ENCODE results near the gene SORT1. TPM values are rescaled to one million over a fixed set of nuclear protein-coding genes. Genes with fewer than 3 reads are reported as not detected.
"Not testable (repeated sequence)": the region's sequence is repeated elsewhere in the genome, so short reads cannot be mapped to it uniquely, and the experiment has no call there.

The SORT1 gene
- total and polyA plus RNA-seq, 4 donors = 47.3 to 310 (median 96.9) TPM

DNA sequence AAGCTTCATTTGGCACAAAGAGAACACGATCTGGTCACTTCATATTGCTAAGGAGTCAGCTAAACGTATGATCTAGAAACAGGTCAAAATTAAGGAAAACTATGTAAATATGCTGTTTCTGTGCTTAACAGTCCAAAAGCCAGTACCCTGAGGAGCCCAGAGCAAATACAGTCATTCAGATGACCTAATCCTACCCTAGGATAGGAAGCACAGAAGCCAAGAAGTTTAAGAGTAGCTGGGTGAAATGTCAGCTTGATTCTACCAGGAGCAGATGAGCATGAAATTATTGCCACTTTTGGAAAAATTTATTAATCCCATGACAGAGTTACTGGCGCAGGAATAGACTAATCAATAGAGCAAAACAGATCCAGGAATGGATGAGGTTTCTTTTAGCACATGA, 18.3 kb downstream of the SORT1 start:
- peak overlapping the region; percentile 28 to 44 for H3K27ac ChIP-seq (ENCODE audit: low read depth in 1 of 2, low read length in 2 of 2)
- DNase-seq = no peak
- no peak for ATAC-seq (ENCODE audit: low FRiP score)
- no peaks in the 10 kb centered on the region for H3K27me3 ChIP-seq (ENCODE audit: control insufficient read depth in 1 of 2, insufficient read depth in 2 of 2, low read length in 1 of 2)
- no peaks in the 10 kb centered on the region for H3K9me3 ChIP-seq (ENCODE audit: control insufficient read depth, low read length)
- WGBS, 2 donors = 34 to 36% methylated on average over 3 of the region's 3 CpGs
- H3K4me1 ChIP-seq (ENCODE audit: control insufficient read depth in 1 of 2, insufficient read depth in 2 of 2, low read length in 2 of 2) = peaks cover 8 to 11% of the 10 kb centered on the region in 2 donors
- no peak overlapping the region for H3K4me3 ChIP-seq (ENCODE audit: low read length in 2 of 2)
- peaks cover 0 to 3% of the 10 kb centered on the region in 2 donors for H3K36me3 ChIP-seq (ENCODE audit: control insufficient read depth in 1 of 2, insufficient read depth in 2 of 2, low read length in 1 of 2)
- intact Hi-C loops (cut with DNase I) = no loop called here

DNA sequence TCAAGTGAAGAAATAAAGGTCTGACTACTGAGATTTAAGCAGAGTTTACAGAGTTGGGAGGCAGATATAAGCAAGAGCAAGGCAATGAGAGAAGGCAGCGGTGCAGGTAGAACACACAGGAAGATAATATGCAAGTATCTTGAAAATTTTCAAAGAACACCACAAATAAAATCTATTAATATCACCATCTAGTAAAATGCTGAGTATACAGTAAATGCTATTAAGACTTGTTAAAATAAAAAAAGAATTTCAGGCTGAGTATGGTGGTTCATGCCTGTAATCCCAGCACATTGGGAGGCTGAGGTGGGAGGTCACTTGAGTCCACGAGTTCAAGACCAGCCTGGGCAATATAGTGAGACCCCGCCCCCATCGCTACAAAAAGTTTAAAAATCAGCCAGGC, 20.0 kb downstream of the SORT1 start:
- ATAC-seq (ENCODE audit: low FRiP score) (no peak), DNase-seq (no peak)
- 93 to 98% methylated on average over 4 of the region's 4 CpGs for WGBS, 2 donors
- no peaks in the 10 kb centered on the region for H3K9me3 ChIP-seq (ENCODE audit: control insufficient read depth, low read length)
- intact Hi-C loops (cut with DNase I) = no loop called here
- H3K27ac ChIP-seq (ENCODE audit: low read depth in 1 of 2, low read length in 2 of 2) = no peak overlapping the region
- H3K27me3 ChIP-seq (ENCODE audit: control insufficient read depth in 1 of 2, insufficient read depth in 2 of 2, low read length in 1 of 2) = no peaks in the 10 kb centered on the region
- H3K4me3 ChIP-seq (ENCODE audit: low read length in 2 of 2) = no peak overlapping the region
- H3K36me3 ChIP-seq (ENCODE audit: control insufficient read depth in 1 of 2, insufficient read depth in 2 of 2, low read length in 1 of 2) = no peaks in the 10 kb centered on the region
- H3K4me1 ChIP-seq (ENCODE audit: control insufficient read depth in 1 of 2, insufficient read depth in 2 of 2, low read length in 2 of 2) = peaks cover 2 to 3% of the 10 kb centered on the region in 2 donors

DNA sequence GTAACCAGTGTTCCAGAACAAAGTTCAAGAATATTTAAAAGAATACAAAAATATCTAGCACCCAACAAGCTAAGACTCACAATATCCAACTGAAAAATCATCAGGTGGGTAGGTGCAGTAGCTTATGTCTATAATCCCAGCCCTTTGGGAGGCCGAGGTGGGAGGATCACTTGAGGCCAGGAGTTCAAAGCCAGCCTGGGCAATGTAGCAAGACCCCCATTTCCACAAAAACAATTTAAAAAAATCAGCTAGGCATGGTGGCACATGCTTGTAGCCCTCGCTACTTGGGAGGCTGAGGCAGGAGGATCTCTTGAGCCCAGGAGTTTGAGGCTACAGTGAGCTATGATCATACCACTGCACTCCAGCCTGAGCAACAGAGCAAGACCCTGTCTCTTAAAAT, 24.0 kb downstream of the SORT1 start:
- H3K4me3 ChIP-seq (ENCODE audit: low read length in 2 of 2); intact Hi-C loops (cut with DNase I); ATAC-seq (ENCODE audit: low FRiP score); H3K27me3 ChIP-seq (ENCODE audit: control insufficient read depth in 1 of 2, insufficient read depth in 2 of 2, low read length in 1 of 2); H3K4me1 ChIP-seq (ENCODE audit: control insufficient read depth in 1 of 2, insufficient read depth in 2 of 2, low read length in 2 of 2); H3K36me3 ChIP-seq (ENCODE audit: control insufficient read depth in 1 of 2, insufficient read depth in 2 of 2, low read length in 1 of 2); DNase-seq; H3K9me3 ChIP-seq (ENCODE audit: control insufficient read depth, low read length): not testable (repeated sequence)
- peak overlapping the region; percentile 48 to 51 for H3K27ac ChIP-seq (ENCODE audit: low read depth in 1 of 2, low read length in 2 of 2)
- WGBS, 2 donors = 95% methylated on average over 2 of the region's 2 CpGs

DNA sequence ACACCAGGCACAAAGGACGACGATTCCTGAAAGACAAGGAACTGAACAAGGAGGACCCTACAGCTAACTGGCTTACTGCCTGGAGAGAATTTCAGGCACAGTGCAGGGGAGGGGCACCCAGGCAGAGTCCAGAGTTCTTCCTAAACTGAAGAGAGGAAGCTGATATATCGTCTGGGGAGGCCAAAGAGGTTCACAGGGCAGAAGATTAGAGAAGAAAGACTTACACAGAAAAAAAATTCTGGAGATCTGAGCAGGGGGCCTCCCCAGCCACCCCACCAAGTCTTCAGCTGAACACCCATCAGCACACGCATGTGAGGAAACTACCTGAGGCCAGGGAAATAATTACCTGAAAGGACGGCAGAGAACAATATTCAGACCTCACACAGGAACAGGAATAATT, 24.6 kb downstream of the SORT1 start:
- DNase-seq (no peak), ATAC-seq (ENCODE audit: low FRiP score) (no peak)
- 26 to 35% methylated on average over 5 of the region's 5 CpGs for WGBS, 2 donors
- peak overlapping the region; percentile 51 to 84 for H3K27ac ChIP-seq (ENCODE audit: low read depth in 1 of 2, low read length in 2 of 2)
- intact Hi-C loops (cut with DNase I) = no loop called here
- H3K9me3 ChIP-seq (ENCODE audit: control insufficient read depth, low read length) = no peaks in the 10 kb centered on the region
- no peaks in the 10 kb centered on the region for H3K36me3 ChIP-seq (ENCODE audit: control insufficient read depth in 1 of 2, insufficient read depth in 2 of 2, low read length in 1 of 2)
- no peak overlapping the region for H3K4me3 ChIP-seq (ENCODE audit: low read length in 2 of 2)
- H3K27me3 ChIP-seq (ENCODE audit: control insufficient read depth in 1 of 2, insufficient read depth in 2 of 2, low read length in 1 of 2) = no peaks in the 10 kb centered on the region
- peaks cover 4 to 7% of the 10 kb centered on the region in 2 donors for H3K4me1 ChIP-seq (ENCODE audit: control insufficient read depth in 1 of 2, insufficient read depth in 2 of 2, low read length in 2 of 2)

DNA sequence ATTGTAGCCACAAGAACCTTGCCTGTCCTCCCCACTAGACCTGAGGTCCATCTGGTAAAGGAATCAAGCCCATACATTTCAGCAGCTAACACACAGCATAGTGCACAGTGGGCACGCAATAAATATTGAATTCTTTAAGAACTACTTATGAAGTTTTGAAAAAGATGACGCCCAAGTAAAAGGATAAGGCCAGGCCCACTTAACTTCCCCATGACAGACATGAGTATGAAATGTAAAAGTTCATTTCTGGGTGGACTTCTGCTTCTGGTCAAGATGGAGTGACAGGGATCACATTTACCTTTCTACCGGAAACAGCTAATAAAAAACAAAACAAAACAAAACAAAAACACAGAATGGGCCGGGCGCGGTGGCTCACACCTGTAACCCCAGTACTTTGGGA, 25.4 kb downstream of the SORT1 start:
- intact Hi-C loops (cut with DNase I) = no loop called here
- no peaks in the 10 kb centered on the region for H3K27me3 ChIP-seq (ENCODE audit: control insufficient read depth in 1 of 2, insufficient read depth in 2 of 2, low read length in 1 of 2)
- WGBS, 2 donors = 93 to 95% methylated on average over 6 of the region's 6 CpGs
- DNase-seq = no peak
- no peaks in the 10 kb centered on the region for H3K9me3 ChIP-seq (ENCODE audit: control insufficient read depth, low read length)
- peaks cover 4 to 7% of the 10 kb centered on the region in 2 donors for H3K4me1 ChIP-seq (ENCODE audit: control insufficient read depth in 1 of 2, insufficient read depth in 2 of 2, low read length in 2 of 2)
- H3K36me3 ChIP-seq (ENCODE audit: control insufficient read depth in 1 of 2, insufficient read depth in 2 of 2, low read length in 1 of 2) = no peaks in the 10 kb centered on the region
- H3K27ac ChIP-seq (ENCODE audit: low read depth in 1 of 2, low read length in 2 of 2) = peak overlapping the region; percentile 88 to 100
- ATAC-seq (ENCODE audit: low FRiP score) = no peak
- H3K4me3 ChIP-seq (ENCODE audit: low read length in 2 of 2) = no peak overlapping the region

DNA sequence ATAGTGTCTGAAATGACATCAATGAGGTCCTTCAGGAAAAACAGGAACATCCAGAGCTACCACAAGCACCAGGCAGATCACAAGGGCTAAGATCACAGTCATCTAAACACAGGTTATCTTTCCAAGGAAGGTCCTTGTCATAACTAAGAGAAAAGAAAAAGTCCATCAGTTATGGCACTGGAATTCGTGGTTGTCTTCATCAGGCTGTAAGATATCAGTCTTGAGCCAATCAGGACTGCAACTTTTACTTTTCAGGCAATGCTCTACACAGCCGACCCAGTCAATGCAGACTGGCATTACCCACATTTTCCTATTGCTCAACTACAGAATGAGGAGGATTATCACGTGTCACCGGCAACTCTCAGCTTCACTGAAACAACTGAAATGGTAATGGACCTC, 26.4 kb downstream of the SORT1 start:
- 1 to 3% methylated on average over 4 of the region's 4 CpGs for WGBS, 2 donors
- ATAC-seq (ENCODE audit: low FRiP score) = peak; percentile 82
- H3K27me3 ChIP-seq (ENCODE audit: control insufficient read depth in 1 of 2, insufficient read depth in 2 of 2, low read length in 1 of 2) = no peaks in the 10 kb centered on the region
- H3K4me3 ChIP-seq (ENCODE audit: low read length in 2 of 2) = peak overlapping the region in 1 of 2 donors; percentile 83
- peak overlapping the region; percentile 99 to 100 for H3K27ac ChIP-seq (ENCODE audit: low read depth in 1 of 2, low read length in 2 of 2)
- intact Hi-C loops (cut with DNase I) = no loop called here
- DNase-seq = no peak
- H3K4me1 ChIP-seq (ENCODE audit: control insufficient read depth in 1 of 2, insufficient read depth in 2 of 2, low read length in 2 of 2) = peaks cover 4 to 7% of the 10 kb centered on the region in 2 donors
- H3K9me3 ChIP-seq (ENCODE audit: control insufficient read depth, low read length) = no peaks in the 10 kb centered on the region
- H3K36me3 ChIP-seq (ENCODE audit: control insufficient read depth in 1 of 2, insufficient read depth in 2 of 2, low read length in 1 of 2) = peaks cover 0 to 2% of the 10 kb centered on the region in 2 donors

DNA sequence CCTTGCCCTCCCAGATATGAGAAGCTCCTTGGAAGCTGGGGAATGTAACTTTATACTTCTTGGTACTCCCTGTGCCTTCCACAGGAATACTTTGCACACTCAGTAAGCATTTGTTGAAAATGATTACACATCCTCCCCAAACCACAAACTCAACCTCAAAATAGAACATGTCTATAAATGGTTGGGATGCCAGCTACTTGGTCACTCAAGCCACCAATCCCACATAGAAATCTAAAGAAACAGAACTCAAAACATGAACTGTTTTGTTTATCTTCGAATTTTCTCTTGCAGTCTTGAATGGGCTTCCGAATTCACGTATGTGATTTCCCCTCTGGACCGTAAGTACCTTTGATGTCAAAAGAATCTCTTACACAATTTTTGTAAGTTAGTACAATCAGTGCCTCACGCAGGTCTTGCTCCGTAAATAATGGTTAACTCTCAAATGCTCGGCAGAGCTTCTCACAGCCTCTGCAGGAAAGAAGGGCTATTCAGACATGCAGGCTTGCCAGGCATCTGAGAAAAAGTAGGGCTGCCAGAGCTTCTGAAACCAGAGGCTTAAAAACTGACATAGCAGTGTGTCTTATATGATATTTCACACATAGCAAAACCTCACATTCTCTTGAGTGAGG, 26.9 kb downstream of the SORT1 start:
- ATAC-seq (ENCODE audit: low FRiP score) = peak; percentile 76
- Histone ChIP-seq H3K9me3 (ENCODE audit: control insufficient read depth, low read length) (no peaks in the 10 kb centered on the region), H3K36me3 (ENCODE audit: control insufficient read depth in 1 of 2, insufficient read depth in 2 of 2, low read length in 1 of 2) (peaks cover under 1 to 4% of the 10 kb centered on the region in 2 donors), H3K4me1 (ENCODE audit: control insufficient read depth in 1 of 2, insufficient read depth in 2 of 2, low read length in 2 of 2) (peaks cover 4 to 8% of the 10 kb centered on the region in 2 donors), H3K27ac (ENCODE audit: low read depth in 1 of 2, low read length in 2 of 2) (peak overlapping the region; percentile 99 to 100), H3K4me3 (ENCODE audit: low read length in 2 of 2) (peak overlapping the region in 1 of 2 donors; percentile 83), H3K27me3 (ENCODE audit: control insufficient read depth in 1 of 2, insufficient read depth in 2 of 2, low read length in 1 of 2) (no peaks in the 10 kb centered on the region)
- intact Hi-C loops (cut with DNase I) = loop anchor here in 1 of 2 donors (1.0 kb wide), 1 partner anchor 24 kb away; no protein-coding TSS in a partner anchor
- no peak for DNase-seq
- 2 to 3% methylated on average over 7 of the region's 7 CpGs for WGBS, 2 donors

DNA sequence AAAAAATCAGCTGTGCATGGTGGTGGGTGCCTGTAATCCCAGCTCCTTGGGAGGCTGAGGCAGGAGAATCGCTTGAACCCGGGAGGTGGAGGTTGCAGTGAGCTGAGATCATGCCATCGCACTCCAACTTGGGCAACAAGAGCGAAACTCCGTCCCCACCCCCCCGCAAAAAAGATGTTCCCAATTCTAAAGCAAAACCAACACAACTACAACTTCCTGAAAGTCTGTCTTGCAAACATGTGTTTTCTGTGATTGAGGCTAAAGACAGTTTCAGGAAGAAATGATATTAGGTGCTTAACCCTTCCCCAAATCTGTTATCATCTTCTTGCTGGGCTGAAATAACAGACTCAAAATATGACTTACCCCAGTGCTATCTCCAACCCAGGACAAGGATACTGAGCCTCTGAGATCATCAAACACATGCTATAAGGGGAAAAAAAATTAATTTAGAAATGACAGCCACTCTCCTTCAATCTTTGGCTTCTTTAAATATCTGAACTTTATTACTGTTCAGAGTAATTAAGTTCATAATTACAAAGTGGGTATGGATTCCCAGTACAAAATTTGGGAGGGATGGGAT, 28.5 kb downstream of the SORT1 start:
- 90 to 93% methylated on average over 6 of the region's 6 CpGs for WGBS, 2 donors
- Histone ChIP-seq H3K9me3 (ENCODE audit: control insufficient read depth, low read length) (no peaks in the 10 kb centered on the region), H3K27me3 (ENCODE audit: control insufficient read depth in 1 of 2, insufficient read depth in 2 of 2, low read length in 1 of 2) (no peaks in the 10 kb centered on the region), H3K36me3 (ENCODE audit: control insufficient read depth in 1 of 2, insufficient read depth in 2 of 2, low read length in 1 of 2) (peaks cover 3 to 7% of the 10 kb centered on the region in 2 donors), H3K4me1 (ENCODE audit: control insufficient read depth in 1 of 2, insufficient read depth in 2 of 2, low read length in 2 of 2) (peaks cover 4 to 8% of the 10 kb centered on the region in 2 donors), H3K4me3 (ENCODE audit: low read length in 2 of 2) (no peak overlapping the region), H3K27ac (ENCODE audit: low read depth in 1 of 2, low read length in 2 of 2) (peak overlapping the region; percentile 37 to 88)
- ATAC-seq (ENCODE audit: low FRiP score) = no peak
- intact Hi-C loops (cut with DNase I) = no loop called here
- peak in 1 of 2 donors; percentile 57 for DNase-seq

DNA sequence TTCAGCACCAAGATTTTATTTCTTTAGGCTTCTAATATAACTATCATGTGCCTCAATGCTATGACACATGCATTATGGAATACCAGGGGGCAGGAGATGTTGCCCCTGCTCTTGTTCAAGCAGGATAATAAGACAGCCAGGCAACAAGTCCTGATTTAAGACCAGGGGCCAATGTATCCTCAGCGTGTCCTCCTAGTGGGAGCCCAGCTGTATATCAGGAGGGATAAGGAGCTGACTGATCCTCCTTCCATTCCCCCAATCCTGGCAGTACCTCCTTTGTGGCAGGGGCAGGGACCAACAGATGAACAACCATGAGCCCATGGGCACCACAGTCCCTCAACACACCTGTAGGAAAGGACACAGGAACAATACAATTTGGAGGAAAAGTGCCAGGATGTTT, 29.3 kb downstream of the SORT1 start:
- Histone ChIP-seq H3K4me1 (ENCODE audit: control insufficient read depth in 1 of 2, insufficient read depth in 2 of 2, low read length in 2 of 2) (peaks cover 4 to 8% of the 10 kb centered on the region in 2 donors), H3K27ac (ENCODE audit: low read depth in 1 of 2, low read length in 2 of 2) (peak overlapping the region; percentile 29 to 37), H3K9me3 (ENCODE audit: control insufficient read depth, low read length) (no peaks in the 10 kb centered on the region), H3K4me3 (ENCODE audit: low read length in 2 of 2) (no peak overlapping the region), H3K36me3 (ENCODE audit: control insufficient read depth in 1 of 2, insufficient read depth in 2 of 2, low read length in 1 of 2) (peaks cover 3 to 7% of the 10 kb centered on the region in 2 donors), H3K27me3 (ENCODE audit: control insufficient read depth in 1 of 2, insufficient read depth in 2 of 2, low read length in 1 of 2) (no peaks in the 10 kb centered on the region)
- no peak for DNase-seq
- no peak for ATAC-seq (ENCODE audit: low FRiP score)
- intact Hi-C loops (cut with DNase I) = no loop called here
- 88 to 92% methylated on average over 1 of the region's 1 CpG for WGBS, 2 donors

Data from aorta (tissue), 5 donors.